HUES6 (cell line): Measurements from ENCODE around the gene RO60.
A peak's percentile ranks its signal among the peaks of the same experiment; 100 is the strongest.

ENCODE experiments used
- H3K27ac ChIP-seq: 2 replicates; pipeline ENCODE4 v1.7.0; 2013; ENCODE audit warnings: low read depth, mild to moderate bottlenecking, low read length, inconsistent platforms
- H3K27me3 ChIP-seq: 2 replicates; pipeline ENCODE4 v1.6.1; 2013; ENCODE audit warnings: low read length; ENCODE audit not compliant: control insufficient read depth, insufficient read depth
- H3K36me3 ChIP-seq: 2 replicates; pipeline ENCODE4 v1.6.1; 2013; ENCODE audit warnings: low read length; ENCODE audit not compliant: control insufficient read depth, insufficient read depth
- H3K4me1 ChIP-seq: 2 replicates; pipeline ENCODE4 v1.6.1; 2013; ENCODE audit warnings: low read length; ENCODE audit not compliant: control insufficient read depth, insufficient read depth
- H3K4me3 ChIP-seq: 2 replicates; pipeline ENCODE4 v1.5.1; 2013; ENCODE audit warnings: low read depth, low read length
- H3K9ac ChIP-seq: one replicate; pipeline ENCODE4 v1.6.1; 2013; ENCODE audit warnings: mild to moderate bottlenecking, low read length
- H3K9me3 ChIP-seq: 2 replicates; pipeline ENCODE4 v1.6.1; 2013; ENCODE audit warnings: low read depth, low read length; ENCODE audit not compliant: control insufficient read depth, insufficient read depth

RO60 gene

DNA sequence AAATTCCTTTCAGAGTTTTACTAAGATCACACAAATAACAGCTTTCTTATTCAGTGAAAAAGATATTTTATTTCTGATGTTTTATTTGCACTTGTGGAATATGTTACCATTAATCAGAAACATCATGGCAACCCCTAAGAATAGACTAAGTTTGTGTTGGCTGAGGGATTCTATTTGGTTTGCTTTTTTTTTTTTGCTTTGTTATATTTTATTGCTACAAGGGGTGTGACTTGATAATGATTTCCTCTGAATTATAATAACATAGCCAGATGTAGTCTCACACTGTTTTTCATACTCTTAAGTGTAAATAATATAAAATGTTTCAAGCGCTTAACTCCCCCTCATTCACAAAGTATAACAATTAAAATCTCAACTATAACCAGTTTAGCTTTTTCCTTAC, 25.9 kb downstream of the RO60 start:
- Histone ChIP-seq H3K27me3 (no peaks in the 10 kb centered on the region), H3K4me1 (no peaks in the 10 kb centered on the region), H3K27ac (no peak overlapping the region), H3K36me3 (peaks cover 65% of the 10 kb centered on the region), H3K4me3 (no peak overlapping the region), H3K9ac (no peak overlapping the region), H3K9me3 (no peaks in the 10 kb centered on the region)

DNA sequence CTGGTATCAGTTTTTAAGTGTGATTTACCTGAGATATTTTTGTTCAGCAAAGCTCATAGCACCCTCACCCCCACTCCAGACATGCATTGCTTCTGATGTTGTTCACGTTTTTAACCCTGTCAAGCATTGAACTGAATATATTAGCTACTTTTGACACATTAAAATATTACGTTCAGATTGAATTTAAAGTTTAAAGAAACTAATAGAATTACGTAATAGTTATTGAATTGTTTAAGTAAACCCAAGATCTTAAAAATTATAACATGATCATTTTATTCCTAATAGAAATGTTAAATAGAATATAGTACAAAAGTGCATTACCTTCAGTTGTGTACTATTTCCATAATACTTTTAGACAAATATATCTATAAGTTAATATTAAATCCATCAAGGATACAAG, 26.9 kb downstream of the RO60 start:
- Histone ChIP-seq H3K36me3 (peaks cover 57% of the 10 kb centered on the region), H3K4me1 (no peaks in the 10 kb centered on the region), H3K9ac (no peak overlapping the region), H3K27ac (no peak overlapping the region), H3K9me3 (no peaks in the 10 kb centered on the region), H3K27me3 (no peaks in the 10 kb centered on the region), H3K4me3 (no peak overlapping the region)

DNA sequence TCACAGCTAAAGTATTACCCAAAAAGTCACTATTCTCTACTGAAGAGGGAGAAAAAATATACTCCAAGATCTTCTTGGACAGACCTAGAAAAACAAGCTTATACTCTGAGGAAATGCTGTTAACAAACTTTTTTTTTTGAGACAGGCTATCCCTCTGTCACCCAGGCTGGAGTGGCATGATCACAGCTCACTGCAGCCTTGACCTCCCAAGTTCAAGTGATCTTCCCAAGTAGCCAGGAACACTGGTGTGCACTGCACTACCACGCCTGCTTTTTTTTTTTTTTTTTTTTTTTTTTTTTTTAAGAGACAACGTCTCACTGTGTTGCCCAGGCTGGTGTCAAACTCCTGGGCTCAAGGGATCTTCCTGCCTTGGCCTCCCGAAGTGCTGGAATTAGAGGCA, 28.5 kb downstream of the RO60 start:
- H3K9me3 ChIP-seq = no peaks in the 10 kb centered on the region
- peaks cover 42% of the 10 kb centered on the region for H3K36me3 ChIP-seq
- no peak overlapping the region for H3K4me3 ChIP-seq
- no peak overlapping the region for H3K9ac ChIP-seq
- no peaks in the 10 kb centered on the region for H3K27me3 ChIP-seq
- H3K27ac ChIP-seq = no peak overlapping the region
- H3K4me1 ChIP-seq = no peaks in the 10 kb centered on the region

DNA sequence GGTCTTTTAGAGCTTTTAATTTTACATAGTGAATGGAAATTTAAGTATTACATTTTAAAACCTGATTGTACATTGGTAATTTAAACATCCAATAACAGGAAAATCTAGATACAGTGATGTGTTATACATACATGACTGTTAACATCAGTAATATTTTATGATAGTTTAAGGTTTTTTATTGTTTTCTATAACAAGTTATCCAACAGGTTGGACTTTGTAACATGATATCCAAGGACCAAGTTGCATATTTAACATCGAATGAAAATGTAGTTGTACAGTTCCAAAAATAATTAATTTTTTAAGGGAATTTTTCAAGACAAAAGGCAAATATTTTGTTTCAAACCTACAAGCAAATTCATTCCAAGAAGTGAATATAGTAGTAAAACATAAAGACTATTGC, 31.5 kb downstream of the RO60 start:
- no peaks in the 10 kb centered on the region for H3K4me1 ChIP-seq
- no peaks in the 10 kb centered on the region for H3K27me3 ChIP-seq
- no peak overlapping the region for H3K27ac ChIP-seq
- H3K9me3 ChIP-seq = no peaks in the 10 kb centered on the region
- H3K4me3 ChIP-seq = no peak overlapping the region
- H3K36me3 ChIP-seq = peaks cover 17% of the 10 kb centered on the region
- no peak overlapping the region for H3K9ac ChIP-seq

DNA sequence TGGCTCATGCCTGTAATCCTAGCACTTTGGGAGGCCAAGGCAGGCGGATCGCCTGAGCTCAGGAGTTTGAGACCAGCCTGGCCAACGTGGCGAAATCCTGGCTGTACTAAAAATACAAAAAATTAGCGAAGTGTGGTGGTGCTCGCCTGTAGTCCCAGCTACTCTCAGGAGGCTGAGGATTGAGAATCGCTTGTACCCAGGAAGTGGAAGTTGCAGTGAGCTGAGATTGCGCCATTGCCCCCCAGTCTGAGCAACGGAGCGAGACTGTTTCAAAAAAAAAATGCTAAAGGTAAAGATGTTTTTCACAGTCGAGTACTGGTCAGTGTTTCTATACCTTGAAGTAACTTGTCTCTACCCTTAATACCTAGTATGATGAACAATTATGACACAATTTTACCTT, 34.7 kb downstream of the RO60 start:
- peaks cover 15% of the 10 kb centered on the region for H3K36me3 ChIP-seq
- no peaks in the 10 kb centered on the region for H3K9me3 ChIP-seq
- H3K4me3 ChIP-seq = no peak overlapping the region
- no peaks in the 10 kb centered on the region for H3K4me1 ChIP-seq
- H3K27ac ChIP-seq = no peak overlapping the region
- no peak overlapping the region for H3K9ac ChIP-seq
- no peaks in the 10 kb centered on the region for H3K27me3 ChIP-seq

DNA sequence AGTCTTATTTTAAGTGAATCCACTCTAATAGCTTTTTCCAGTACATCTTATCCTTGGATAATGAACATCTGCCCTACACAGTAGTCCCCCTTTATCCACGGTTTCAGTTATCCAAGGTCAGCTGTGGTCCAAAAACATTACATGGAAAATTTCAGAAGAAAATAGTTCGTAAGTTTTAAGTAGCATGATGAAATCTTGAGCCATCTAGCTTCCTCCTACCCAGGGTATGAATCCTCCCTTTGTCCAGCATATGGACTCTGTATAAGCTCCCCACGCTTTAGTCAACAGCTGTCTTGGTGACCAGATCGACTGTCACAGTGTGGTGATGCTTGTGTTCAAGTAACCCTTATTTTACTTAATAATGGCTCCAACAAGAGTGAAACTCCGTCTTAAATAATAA, 43.2 kb downstream of the RO60 start:
- no peak overlapping the region for H3K27ac ChIP-seq
- peaks cover 14% of the 10 kb centered on the region for H3K27me3 ChIP-seq
- H3K36me3 ChIP-seq = peaks cover 5% of the 10 kb centered on the region; the same call in 1 of the 2 replicates
- no peak overlapping the region for H3K9ac ChIP-seq
- H3K9me3 ChIP-seq = no peaks in the 10 kb centered on the region
- H3K4me3 ChIP-seq = no peak overlapping the region
- peaks cover 6% of the 10 kb centered on the region; the same call in 1 of the 2 replicates for H3K4me1 ChIP-seq

DNA sequence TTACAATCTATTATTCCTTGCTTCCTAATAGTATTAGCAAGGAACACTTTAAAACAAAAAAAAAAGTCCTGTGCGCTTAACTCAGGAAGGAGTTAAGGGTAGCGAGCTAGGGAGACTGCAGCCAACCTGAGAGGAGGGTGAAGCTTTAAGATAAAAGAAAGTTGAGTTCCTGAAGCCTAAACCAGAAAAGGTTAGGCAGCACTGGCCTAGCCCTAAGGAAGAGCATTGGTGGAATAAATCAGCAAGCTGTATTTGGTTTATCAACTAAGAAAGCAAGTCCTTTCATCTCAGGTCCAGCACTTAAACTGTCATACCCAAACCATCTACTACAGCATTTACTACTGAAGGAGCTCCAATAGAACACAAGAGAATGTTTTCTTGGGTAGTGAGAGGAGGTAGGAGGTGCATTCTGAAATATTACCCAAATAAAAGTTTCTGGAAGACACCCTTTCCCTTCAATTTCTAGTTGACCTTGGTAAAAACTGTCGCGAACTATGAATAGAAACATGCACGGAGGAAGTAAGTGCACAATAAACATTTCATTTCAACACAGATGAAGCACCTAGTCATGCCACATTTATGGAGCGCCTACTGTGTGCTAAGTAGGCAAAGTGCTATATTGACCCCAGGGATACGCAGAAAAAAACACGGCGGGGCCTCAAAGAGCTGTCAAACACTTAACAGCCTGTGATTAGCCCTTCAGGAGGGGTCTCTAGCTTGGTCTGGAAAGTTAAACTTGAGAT, 44.5 kb downstream of the RO60 start:
- peak overlapping the region; percentile 55 for H3K9ac ChIP-seq
- H3K4me1 ChIP-seq = peaks cover 6% of the 10 kb centered on the region; the same call in 1 of the 2 replicates
- no peaks in the 10 kb centered on the region for H3K9me3 ChIP-seq
- H3K27me3 ChIP-seq = peaks cover 14% of the 10 kb centered on the region
- H3K4me3 ChIP-seq = peak overlapping the region; percentile 75
- no peak overlapping the region for H3K27ac ChIP-seq
- H3K36me3 ChIP-seq = peaks cover 4% of the 10 kb centered on the region; the same call in 1 of the 2 replicates

DNA sequence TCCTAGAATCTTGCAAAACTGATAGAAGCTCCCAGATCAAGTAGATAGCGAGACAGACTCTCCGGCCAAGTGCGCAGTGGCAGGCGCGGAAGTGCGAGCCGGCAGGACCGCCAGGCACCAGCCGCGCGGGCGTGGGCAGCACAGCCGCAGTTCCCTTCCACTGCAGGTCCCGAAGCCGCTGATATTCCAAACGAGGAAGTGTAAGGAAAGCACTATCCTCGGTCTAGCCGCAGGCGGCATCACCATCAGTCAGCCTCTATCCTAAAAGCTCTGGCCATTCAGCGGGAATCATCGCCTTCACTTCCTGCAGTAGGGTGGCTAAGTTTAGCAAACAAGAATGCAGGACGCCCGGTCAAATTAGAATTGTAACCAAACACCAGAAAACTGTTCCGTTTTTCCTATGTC, 45.1 kb downstream of the RO60 start:
- H3K27ac ChIP-seq = no peak overlapping the region; the same call in 1 of the 2 replicates
- H3K36me3 ChIP-seq = no peaks in the 10 kb centered on the region; the same call in 1 of the 2 replicates

DNA sequence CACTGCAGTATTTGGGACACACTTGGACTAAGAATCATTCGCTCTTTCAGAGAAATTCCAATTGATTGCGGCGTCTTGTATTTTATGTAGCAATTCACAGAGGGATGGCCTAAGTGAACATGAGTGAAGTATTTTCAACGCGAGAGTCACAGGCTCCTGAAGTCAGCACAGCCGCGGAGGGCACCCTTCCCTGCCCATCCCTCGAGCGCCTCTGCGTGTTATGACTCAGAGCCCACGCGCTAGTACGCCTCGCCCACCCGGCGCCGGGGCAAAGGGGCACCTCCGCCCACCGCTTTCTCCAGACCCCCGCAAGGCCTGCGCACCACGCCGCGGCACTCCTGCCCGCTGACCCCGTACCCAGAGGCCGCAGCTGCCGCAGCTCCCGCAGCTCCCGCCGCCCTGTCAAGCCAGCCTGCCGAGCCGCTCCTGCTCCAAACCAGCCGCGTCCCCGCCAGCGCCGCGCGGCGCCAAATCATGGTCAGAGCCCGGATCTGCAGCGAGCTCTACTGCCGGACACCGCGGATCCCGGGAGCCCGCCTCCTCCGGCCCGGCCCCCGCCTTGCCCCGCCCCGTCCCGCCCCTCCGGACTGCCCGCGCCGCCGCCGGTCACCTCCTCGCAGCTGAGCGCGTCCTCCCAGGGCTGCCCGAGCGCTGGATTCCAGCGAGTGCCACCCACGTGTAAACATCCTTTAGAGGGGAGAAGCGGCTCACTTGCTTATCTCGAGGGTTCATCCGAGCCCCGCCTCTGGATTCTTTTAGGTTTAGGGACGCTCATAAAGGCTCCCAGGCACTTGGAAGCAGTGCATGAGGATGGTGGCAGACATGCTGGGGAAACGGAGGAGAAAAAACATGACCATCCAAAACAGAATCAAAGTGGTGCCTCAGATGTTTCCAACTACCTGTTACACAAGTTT, 45.8 kb downstream of the RO60 start, which contains the start of gene GLRX2:
GLRX2 (minus strand) TSS at position 508 of the 914 bp plus-strand sequence; CDS start at position 476, 32 bp downstream.
- Histone ChIP-seq H3K4me3 (peak within 1 kb of the TSS; percentile 75), H3K36me3 (no peaks in the 10 kb centered on the region), H3K27ac (no peak within 1 kb of the TSS; the same call in 1 of the 2 replicates), H3K27me3 (peaks cover 14% of the 10 kb centered on the region), H3K4me1 (peaks cover 6% of the 10 kb centered on the region; the same call in 1 of the 2 replicates), H3K9me3 (no peaks in the 10 kb centered on the region), H3K9ac (peak within 1 kb of the TSS; percentile 64)

More for the DNA sequence above, 45.1 kb downstream of the RO60 start:
- H3K4me1 ChIP-seq = peaks cover 6% of the 10 kb centered on the region; the same call in 1 of the 2 replicates
- peak overlapping the region; percentile 75 for H3K4me3 ChIP-seq
- H3K9me3 ChIP-seq = no peaks in the 10 kb centered on the region
- peaks cover 14% of the 10 kb centered on the region for H3K27me3 ChIP-seq
- peak overlapping the region; percentile 55 for H3K9ac ChIP-seq

DNA sequence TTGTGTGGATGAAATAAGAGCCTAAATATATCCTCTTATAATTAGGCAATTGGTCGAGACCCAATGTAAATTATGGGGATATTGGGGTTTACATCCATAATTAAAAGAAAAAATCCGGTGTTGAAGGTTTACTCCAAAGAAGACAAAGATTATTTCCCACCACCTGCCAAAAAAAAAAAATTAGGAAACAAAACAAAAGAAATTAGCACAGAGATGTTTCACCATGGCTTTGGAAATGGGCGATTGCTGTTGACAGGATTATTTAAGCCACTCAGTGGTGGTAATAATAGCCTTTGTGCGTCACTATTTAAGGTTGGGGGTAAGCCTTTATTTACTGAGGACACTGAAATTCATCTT, 46.4 kb downstream of the RO60 start:
- peaks cover 6% of the 10 kb centered on the region; the same call in 1 of the 2 replicates for H3K4me1 ChIP-seq
- peaks cover 14% of the 10 kb centered on the region for H3K27me3 ChIP-seq
- H3K9ac ChIP-seq = peak overlapping the region; percentile 64
- no peaks in the 10 kb centered on the region for H3K9me3 ChIP-seq
- H3K4me3 ChIP-seq = peak overlapping the region; percentile 75
- no peaks in the 10 kb centered on the region for H3K36me3 ChIP-seq
- no peak overlapping the region for H3K27ac ChIP-seq

DNA sequence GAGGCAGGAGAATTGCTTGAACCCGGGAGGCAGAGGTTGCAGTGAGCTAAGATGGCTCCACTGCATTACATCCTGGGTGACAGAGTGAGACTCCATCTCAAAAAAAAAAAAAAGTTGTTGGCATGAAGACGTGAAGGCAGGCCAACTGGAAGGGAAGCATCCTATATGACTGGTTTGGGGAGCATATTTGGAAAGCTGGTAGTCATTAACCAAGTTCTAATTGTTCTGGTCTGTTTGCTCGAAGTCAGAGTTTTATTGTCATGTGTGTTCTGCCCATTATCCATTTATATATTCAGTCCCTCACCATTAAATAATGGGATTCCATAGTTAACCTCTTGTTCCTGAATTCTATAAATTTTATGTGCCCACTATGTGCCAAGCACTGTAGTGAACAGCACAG, 49.1 kb downstream of the RO60 start:
- Histone ChIP-seq H3K9ac (no peak overlapping the region), H3K9me3 (no peaks in the 10 kb centered on the region), H3K27ac (no peak overlapping the region), H3K4me3 (no peak overlapping the region), H3K36me3 (no peaks in the 10 kb centered on the region), H3K4me1 (peaks cover 25% of the 10 kb centered on the region), H3K27me3 (peaks cover 9% of the 10 kb centered on the region)
